Immature natural killer cell (primary cell): ENCODE data around the gene TMIGD1. TPM values are rescaled to one million over a fixed set of nuclear protein-coding genes. Genes with fewer than 3 reads are reported as not detected.
"Not testable (repeated sequence)": the region's sequence is repeated elsewhere in the genome, so short reads cannot be mapped to it uniquely, and the experiment has no call there.

Source experiments
- DNase-seq, 3 donors: peaks; one replicate each; pipeline ENCODE4 v3.0.0; 2022; ENCODE audit warnings: mixed read lengths in 1 of 3
- H3K27ac Mint-ChIP-seq, 6 donors: one replicate each; pipeline ENCODE4 v1.8.0; 2020; ENCODE audit warnings: mixed read lengths in 6 of 6, mild to moderate bottlenecking in 5 of 6, inconsistent platforms in 4 of 6, moderate library complexity in 3 of 6
- H3K27me3 Mint-ChIP-seq, 3 donors: one replicate each; pipeline ENCODE4 v1.8.0; 2020 to 2021; ENCODE audit warnings: low read depth in 3 of 3, mild to moderate bottlenecking in 3 of 3, mixed read lengths in 3 of 3, moderate library complexity in 3 of 3, inconsistent platforms in 1 of 3
- H3K36me3 Mint-ChIP-seq, 3 donors: one replicate each; pipeline ENCODE4 v1.8.0; 2020; ENCODE audit warnings: mixed read lengths in 3 of 3, inconsistent platforms in 2 of 3, mild to moderate bottlenecking in 2 of 3
- H3K4me1 Mint-ChIP-seq, 2 donors: one replicate each; pipeline ENCODE4 v1.8.0; 2020; ENCODE audit warnings: inconsistent platforms in 2 of 2, mild to moderate bottlenecking in 2 of 2, mixed read lengths in 2 of 2, moderate library complexity in 1 of 2
- H3K4me3 Mint-ChIP-seq, 5 donors: one replicate each; pipeline ENCODE4 v1.8.0; 2020; ENCODE audit warnings: mild to moderate bottlenecking in 5 of 5, mixed read lengths in 5 of 5, inconsistent platforms in 3 of 5, moderate library complexity in 3 of 5
- H3K9me3 Mint-ChIP-seq, 6 donors: one replicate each; pipeline ENCODE4 v1.8.0; 2020; ENCODE audit warnings: mild to moderate bottlenecking in 6 of 6, mixed read lengths in 6 of 6, inconsistent platforms in 4 of 6, moderate library complexity in 3 of 6
- polyA plus RNA-seq, 3 donors: library from polyadenylated mRNA; unstranded; fragments of 300-500 nt; fragmentation: Illumina TruSeq; gene quantifications; one replicate each; pipeline ENCODE4 v1.2.3, GENCODE V29; 2021

Gene TMIGD1
- polyA plus RNA-seq, 3 donors from 2014 or later: not detected

DNA sequence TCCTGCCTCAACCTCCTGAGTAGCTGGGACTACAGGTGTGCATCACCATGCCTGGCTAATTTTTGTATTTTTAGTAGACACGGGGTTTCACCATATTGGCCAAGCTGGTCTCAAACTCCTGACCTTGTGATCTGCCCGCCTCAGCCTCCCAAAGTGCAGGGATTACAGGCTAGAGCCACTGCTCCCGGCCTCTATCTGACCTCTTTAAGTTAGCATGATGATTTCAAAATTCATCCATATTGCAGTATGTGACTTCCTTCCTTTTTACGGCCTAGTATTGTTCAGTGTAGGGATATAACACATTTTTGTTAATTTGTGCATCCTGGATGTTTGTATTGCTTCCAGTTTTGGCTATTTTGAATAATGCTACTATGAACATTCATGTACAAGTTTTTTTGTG, 17.4 kb upstream of the TMIGD1 start:
- Mint-ChIP-seq H3K4me1 (peaks cover 26 to 28% of the 10 kb centered on the region in 2 donors), H3K27ac (peak overlapping the region in 5 of 6 donors; percentile 15 to 84 (median 60)), H3K4me3 (peak overlapping the region in 4 of 5 donors; percentile 11 to 68 (median 38))
- H3K27me3 Mint-ChIP-seq, H3K36me3 Mint-ChIP-seq, DNase-seq, H3K9me3 Mint-ChIP-seq: not testable (repeated sequence)

DNA sequence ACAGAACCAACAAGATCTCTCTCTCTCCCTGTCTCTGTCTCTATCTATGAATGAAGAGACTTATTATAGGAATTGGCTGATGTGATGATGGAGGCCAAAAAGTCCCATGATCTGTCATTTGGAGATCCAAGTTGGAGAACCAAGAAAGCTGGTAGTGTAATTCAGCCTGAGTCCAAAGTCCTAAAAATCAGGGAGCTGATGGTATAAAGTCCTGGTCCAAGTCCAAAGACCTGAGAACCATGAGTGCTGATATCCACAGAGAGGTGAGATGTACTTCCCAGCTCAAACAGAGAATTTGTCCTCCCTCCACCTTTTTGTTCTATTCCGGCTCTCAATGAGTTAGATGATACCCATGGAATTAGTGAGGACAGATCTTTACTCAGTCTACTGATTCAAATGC, 15.4 kb upstream of the TMIGD1 start:
- Mint-ChIP-seq H3K27me3 (peaks cover 0 to 9% (median 5%) of the 10 kb centered on the region in 3 donors), H3K4me3 (no peak overlapping the region), H3K4me1 (peaks cover 26 to 28% of the 10 kb centered on the region in 2 donors), H3K9me3 (no peaks in the 10 kb centered on the region), H3K27ac (peak overlapping the region in 1 of 6 donors; percentile 62), H3K36me3 (no peaks in the 10 kb centered on the region)
- no peak for DNase-seq

DNA sequence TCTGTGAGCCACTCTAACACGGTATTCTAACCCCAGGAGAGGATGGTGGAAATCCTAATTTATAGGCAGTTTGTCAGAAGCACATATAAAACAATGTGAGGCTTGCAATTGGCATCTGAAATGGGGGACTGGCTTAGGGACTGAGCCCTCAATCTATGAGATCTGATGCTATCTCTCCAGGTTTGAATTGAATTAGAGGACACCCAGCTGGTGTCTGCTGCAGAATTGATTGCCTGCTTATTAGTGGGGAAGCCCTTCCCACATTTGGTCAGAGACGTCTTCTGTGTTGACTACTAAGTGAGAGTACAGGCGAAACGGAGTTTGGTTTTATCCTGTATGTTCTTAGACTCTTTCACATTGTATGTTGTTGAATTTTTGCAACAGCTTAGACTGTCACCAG, 13.6 kb upstream of the TMIGD1 start:
- H3K4me1 Mint-ChIP-seq: peaks cover 21 to 25% of the 10 kb centered on the region in 2 donors
- no peaks in the 10 kb centered on the region for H3K9me3 Mint-ChIP-seq
- DNase-seq: no peak
- no peak overlapping the region for H3K27ac Mint-ChIP-seq
- peaks cover 0 to 9% (median 5%) of the 10 kb centered on the region in 3 donors for H3K27me3 Mint-ChIP-seq
- H3K36me3 Mint-ChIP-seq: no peaks in the 10 kb centered on the region
- no peak overlapping the region for H3K4me3 Mint-ChIP-seq

DNA sequence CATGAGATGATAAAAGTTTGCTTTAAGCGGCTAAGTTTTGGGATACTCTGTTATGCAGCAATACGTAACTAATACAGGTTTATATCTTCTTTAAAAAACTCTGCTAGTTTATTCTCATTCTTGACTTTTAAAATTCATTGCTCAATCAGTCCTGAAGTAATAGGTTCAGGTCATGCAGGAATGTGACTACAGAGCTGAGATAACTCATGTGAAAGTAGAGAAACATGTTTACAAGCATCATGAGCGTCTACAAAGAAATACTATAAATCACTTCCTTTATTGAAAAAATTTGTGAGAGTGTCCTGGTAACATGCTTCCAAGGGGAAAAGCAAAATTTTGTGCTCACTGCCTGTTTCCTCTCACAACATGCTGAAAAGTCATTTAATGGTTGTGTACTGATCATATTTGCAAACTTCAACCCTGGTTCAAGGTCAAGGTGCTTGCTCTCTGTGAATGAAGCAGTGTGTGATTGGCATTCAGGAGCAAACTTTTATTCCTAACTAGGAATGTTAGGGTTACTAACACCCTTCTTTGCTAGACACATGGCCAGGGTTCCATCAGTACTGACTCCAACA, 12.5 kb upstream of the TMIGD1 start:
- Mint-ChIP-seq H3K27me3 (peaks cover 0 to 5% (median 4%) of the 10 kb centered on the region in 3 donors), H3K4me3 (no peak overlapping the region), H3K4me1 (peaks cover 9 to 15% of the 10 kb centered on the region in 2 donors), H3K27ac (no peak overlapping the region), H3K36me3 (no peaks in the 10 kb centered on the region), H3K9me3 (no peaks in the 10 kb centered on the region)
- no peak for DNase-seq

DNA sequence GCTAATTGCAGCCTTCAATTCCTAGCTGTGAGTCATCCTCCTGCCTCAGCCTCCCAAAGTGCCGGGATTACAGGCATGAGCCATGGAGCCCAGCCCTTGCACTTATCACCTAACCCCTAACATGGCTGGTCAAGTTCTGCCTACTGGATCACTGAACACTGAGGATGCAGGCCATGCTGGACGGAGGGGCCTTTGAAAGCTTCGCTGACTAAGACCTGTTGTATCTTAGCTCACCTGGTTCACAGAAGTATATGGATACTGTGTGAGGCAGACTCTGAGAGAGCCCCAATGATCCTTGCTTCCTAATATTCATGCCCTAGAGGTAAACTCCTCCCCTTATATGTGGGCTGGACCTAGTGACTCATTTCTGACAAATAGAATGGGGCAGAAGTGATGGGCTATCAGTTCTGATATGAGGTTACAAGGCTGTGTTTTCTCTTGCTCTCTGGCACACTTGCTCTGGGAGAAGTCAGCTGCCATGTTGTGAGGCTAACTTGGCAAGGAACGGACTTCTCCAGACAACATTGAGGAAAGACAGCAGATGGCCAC, 11.7 kb upstream of the TMIGD1 start:
- H3K27ac Mint-ChIP-seq: peak overlapping the region in 1 of 6 donors; percentile 8
- no peaks in the 10 kb centered on the region for H3K36me3 Mint-ChIP-seq
- H3K4me3 Mint-ChIP-seq: no peak overlapping the region

DNA sequence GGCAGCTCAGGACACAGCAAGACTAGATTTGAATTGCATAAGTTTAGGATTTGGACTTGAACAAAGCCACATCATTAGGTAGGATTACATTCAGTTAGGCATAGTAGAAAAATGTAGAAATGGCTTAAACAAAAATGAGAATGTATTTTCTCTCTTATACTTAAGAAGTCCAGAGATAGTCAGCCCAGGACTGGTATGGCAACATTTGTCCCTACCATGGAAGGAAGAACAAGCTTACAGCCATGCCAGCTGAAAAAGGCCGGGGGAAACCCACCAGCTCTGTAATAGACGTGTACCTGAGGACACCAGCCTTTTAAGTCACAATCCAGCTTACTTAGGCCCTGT, 11.2 kb upstream of the TMIGD1 start:
- peaks cover 0 to 8% (median 1%) of the 10 kb centered on the region in 3 donors for H3K27me3 Mint-ChIP-seq
- H3K9me3 Mint-ChIP-seq: no peaks in the 10 kb centered on the region
- H3K4me3 Mint-ChIP-seq: no peak overlapping the region
- DNase-seq: no peak
- no peaks in the 10 kb centered on the region for H3K36me3 Mint-ChIP-seq
- no peak overlapping the region for H3K27ac Mint-ChIP-seq
- peaks cover 6 to 14% of the 10 kb centered on the region in 2 donors for H3K4me1 Mint-ChIP-seq

More for the DNA sequence above, 11.7 kb upstream of the TMIGD1 start:
- H3K27me3 Mint-ChIP-seq: peaks cover 0 to 6% (median 1%) of the 10 kb centered on the region in 3 donors
- DNase-seq: no peak
- no peaks in the 10 kb centered on the region for H3K9me3 Mint-ChIP-seq
- peaks cover 5 to 13% of the 10 kb centered on the region in 2 donors for H3K4me1 Mint-ChIP-seq

DNA sequence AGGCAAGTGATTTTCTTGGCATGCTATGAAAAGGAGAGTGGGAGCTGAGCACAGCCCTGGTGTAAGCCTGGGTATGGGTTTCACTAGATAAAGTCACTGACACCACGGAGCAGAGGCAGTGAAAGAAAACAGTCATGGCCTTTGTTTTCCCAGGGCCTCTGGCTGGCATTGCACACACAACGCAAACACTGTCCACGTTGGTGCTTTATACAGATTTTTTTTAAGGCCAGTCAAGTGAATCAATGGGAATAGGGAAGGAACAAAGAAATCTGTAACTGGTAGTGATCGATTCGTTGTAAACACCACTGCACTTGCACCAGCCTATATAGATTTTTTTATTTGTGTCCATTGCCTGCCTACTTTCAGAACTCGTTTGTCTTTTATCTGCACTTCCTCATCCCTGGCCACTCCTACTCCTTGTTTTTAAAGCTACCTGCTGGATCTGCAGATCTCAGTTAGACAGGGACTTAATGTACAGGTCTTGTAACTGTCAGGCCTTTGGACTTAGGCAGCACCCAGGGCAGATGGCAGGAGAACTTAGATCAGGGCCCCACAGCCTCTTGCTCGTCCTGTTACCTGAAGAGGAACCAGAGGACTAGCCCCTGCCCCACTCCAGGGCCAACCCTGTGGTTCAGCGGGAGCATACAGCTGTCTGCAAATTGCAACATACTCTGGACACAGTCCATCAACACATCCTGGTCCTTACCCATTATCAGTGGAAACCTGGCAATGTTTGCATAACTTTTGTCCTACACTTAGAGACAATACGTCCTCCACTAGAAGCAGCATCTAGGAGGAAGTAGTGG, 10.6 kb upstream of the TMIGD1 start:
- DNase-seq: no peak
- H3K4me1 Mint-ChIP-seq: peaks cover 10 to 14% of the 10 kb centered on the region in 2 donors
- H3K9me3 Mint-ChIP-seq: no peaks in the 10 kb centered on the region
- H3K27me3 Mint-ChIP-seq: peaks cover 0 to 9% (median 1%) of the 10 kb centered on the region in 3 donors
- H3K36me3 Mint-ChIP-seq: no peaks in the 10 kb centered on the region
- H3K4me3 Mint-ChIP-seq: no peak overlapping the region
- peak overlapping the region in 1 of 6 donors; percentile 19 for H3K27ac Mint-ChIP-seq

DNA sequence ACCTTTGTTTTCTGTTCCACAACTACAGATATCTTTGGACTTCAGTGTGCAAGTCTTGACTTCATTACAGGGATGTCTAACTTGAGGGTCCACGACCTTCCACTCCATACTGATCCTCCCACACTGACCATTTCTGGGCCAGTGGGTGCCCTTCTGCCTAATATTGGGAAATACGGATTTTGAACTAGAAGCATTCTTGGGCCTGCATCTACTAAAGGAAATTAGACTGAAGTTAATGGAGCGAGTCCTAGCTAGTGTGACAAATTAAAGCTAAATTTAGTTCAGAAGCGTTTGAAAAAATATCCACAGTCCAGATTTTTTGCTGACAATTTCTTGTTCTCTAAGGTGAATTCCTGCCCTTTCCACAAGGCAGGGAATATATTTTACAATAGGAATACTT, 9.9 kb upstream of the TMIGD1 start:
- Mint-ChIP-seq H3K4me1 (peaks cover 10 to 14% of the 10 kb centered on the region in 2 donors), H3K27me3 (peaks cover 0 to 6% (median 1%) of the 10 kb centered on the region in 3 donors), H3K36me3 (no peaks in the 10 kb centered on the region), H3K4me3 (no peak overlapping the region), H3K9me3 (no peaks in the 10 kb centered on the region), H3K27ac (no peak overlapping the region)
- DNase-seq: no peak

DNA sequence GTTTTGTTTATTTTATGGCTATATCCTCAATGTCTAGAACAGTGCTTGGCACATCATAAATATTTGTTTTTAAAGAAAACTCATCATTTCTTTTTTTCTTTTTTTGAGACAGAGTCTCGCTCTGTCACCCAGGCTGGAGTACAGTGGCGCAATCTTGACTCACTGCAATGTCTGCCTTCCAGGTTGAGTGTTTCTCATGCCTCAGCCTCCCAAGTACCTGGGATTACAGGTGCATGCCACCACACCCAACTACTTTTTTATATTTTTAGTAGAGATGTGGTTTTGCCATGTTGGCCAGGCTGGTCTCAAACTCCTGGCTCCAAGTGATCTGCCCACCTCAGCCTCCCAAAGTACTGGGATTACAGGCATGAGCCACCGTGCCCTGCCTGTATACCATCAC, 9.4 kb upstream of the TMIGD1 start:
- H3K4me1 Mint-ChIP-seq: peaks cover 10 to 14% of the 10 kb centered on the region in 2 donors
- H3K27me3 Mint-ChIP-seq: not testable (repeated sequence)

DNA sequence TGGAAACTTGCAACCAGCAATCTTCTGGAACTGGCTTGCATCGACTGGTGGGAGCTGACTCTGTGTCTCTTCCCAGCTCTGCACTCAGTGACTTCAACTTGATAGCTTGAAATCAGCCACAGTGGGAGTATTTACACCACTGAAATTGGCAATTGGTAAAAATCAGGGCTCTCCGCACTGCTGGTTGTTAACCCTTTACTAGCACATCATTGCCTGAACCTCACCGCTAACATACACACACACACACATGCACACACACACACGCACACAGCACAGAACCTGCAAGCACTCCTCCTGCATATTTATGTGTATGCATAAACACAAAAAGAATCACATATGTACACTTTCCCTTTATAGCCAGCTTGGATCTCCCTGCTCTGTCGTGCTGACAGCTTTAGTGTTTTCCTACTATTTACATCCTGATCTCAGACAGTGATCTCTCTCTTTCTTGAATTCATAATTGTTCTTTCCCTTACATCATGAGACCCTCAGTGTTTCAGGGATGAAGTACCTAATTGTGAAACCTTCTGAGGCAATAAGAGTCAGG, 7.9 kb upstream of the TMIGD1 start:
- Mint-ChIP-seq H3K9me3 (no peaks in the 10 kb centered on the region), H3K4me1 (peaks cover 10 to 14% of the 10 kb centered on the region in 2 donors), H3K36me3 (no peaks in the 10 kb centered on the region), H3K4me3 (no peak overlapping the region), H3K27me3 (peaks cover 1 to 4% (median 2%) of the 10 kb centered on the region in 3 donors), H3K27ac (no peak overlapping the region)
- DNase-seq: no peak

More for the DNA sequence above, 9.4 kb upstream of the TMIGD1 start:
- not testable (repeated sequence) for DNase-seq, H3K36me3 Mint-ChIP-seq, H3K9me3 Mint-ChIP-seq, H3K4me3 Mint-ChIP-seq
- peak overlapping the region in 1 of 6 donors; percentile 40 for H3K27ac Mint-ChIP-seq

DNA sequence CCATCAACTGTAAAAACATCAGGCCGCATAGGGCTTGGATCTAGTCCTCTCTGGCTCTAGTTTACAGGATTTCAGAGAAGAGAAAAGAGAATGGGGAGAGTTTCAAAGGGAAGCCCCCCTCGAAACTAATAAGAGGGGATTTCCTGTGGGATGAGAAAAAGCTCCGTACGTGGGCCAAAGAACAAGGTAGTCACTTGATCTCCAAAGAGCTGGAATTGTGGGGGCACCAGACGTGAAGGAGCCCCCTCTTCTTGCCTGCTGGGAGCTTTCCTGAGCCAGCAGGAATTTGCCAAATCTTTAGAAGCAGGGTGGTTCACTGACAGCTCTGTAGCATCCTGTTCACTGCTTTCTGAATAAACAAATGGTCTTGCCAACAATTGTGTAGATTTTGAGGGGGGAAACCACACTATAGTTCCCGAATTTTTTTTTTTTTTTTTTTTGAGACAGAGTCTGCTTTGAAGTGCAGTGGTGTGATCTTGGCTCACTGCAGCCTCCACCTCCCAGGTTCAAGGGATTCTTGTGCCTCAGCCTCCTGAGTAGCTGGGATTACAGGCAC, 7.0 kb upstream of the TMIGD1 start:
- Mint-ChIP-seq H3K36me3 (no peaks in the 10 kb centered on the region), H3K9me3 (no peaks in the 10 kb centered on the region), H3K4me1 (peaks cover 10 to 14% of the 10 kb centered on the region in 2 donors), H3K27me3 (peaks cover 1 to 4% (median 2%) of the 10 kb centered on the region in 3 donors), H3K27ac (peak overlapping the region in 2 of 6 donors; percentile 19 to 30), H3K4me3 (no peak overlapping the region)
- DNase-seq: no peak

DNA sequence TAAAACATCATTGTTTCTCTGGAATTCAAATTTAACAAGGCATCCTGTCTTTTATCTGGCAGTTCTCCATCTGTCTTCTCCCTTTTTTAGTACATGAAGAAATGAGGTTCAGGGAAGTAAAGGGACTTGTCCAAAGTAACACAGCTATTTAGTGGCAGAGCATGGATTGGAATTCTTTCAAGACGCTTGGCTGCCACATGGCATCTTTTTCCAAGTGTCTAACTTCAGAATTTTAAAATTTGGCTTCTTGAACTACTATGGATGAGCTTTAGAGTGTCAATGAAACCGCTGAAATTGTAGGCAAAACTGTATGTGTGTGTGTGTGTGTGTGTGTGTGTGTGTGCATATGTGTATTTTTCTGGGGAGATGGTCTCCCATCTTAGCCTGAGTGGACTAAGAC, 5.2 kb upstream of the TMIGD1 start:
- no peak for DNase-seq
- no peaks in the 10 kb centered on the region for H3K36me3 Mint-ChIP-seq
- H3K9me3 Mint-ChIP-seq: no peaks in the 10 kb centered on the region
- H3K4me1 Mint-ChIP-seq: peaks cover 10 to 14% of the 10 kb centered on the region in 2 donors
- H3K4me3 Mint-ChIP-seq: no peak overlapping the region
- H3K27me3 Mint-ChIP-seq: peaks cover 1 to 4% (median 2%) of the 10 kb centered on the region in 3 donors
- H3K27ac Mint-ChIP-seq: no peak overlapping the region

DNA sequence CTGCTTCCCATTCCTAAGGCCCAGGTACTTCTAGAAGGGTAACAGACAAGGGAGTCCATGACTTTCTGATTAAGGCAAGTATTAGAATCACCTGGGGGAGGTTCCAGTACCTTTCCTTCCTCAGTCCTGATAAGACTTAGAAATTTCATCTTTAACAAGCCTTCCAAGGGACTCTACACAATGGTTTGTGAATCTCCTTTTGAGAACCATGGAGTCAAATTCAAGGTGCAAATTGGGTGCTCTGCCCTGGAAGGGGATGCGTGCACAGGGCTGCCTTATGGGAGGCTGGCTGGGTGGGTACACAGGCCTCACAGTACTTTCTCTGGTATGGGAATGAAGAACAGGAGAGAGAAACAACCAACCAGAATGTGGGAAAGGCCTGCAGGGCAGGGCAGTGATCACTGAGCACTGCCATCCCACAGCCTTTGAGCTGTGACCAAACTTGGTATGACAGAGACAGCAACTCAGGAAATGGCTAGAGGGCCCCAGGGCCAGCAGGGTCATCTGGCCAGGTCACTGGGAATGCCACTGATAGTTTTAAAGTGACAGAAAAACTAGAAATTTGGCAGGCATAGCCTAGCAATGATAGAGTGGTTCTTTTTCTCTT, 3.6 kb upstream of the TMIGD1 start:
- no peaks in the 10 kb centered on the region for H3K9me3 Mint-ChIP-seq
- no peak overlapping the region for H3K4me3 Mint-ChIP-seq
- H3K36me3 Mint-ChIP-seq: no peaks in the 10 kb centered on the region
- peaks cover 2 to 4% (median 4%) of the 10 kb centered on the region in 3 donors for H3K27me3 Mint-ChIP-seq
- no peak overlapping the region for H3K27ac Mint-ChIP-seq
- H3K4me1 Mint-ChIP-seq: peaks cover 15 to 18% of the 10 kb centered on the region in 2 donors
- DNase-seq: no peak
